WTC11 (cell line): ENCODE data around the gene SETD3.

Source experiments
- ATF2 ChIP-seq: sonication (generic); formaldehyde crosslinking; IDR thresholded peaks from 2 replicates; pipeline ENCODE4 v1.8.1; 2022; ENCODE audit warnings: low read depth, missing genetic modification reagents, borderline replicate concordance
- ELF4 ChIP-seq: sonication (generic); formaldehyde crosslinking; IDR thresholded peaks from 2 replicates; pipeline ENCODE4 v1.8.1; 2022; ENCODE audit warnings: low read depth, mild to moderate bottlenecking, moderate library complexity, missing genetic modification reagents
- JUN ChIP-seq: sonication (generic); formaldehyde crosslinking; IDR thresholded peaks from 2 replicates; pipeline ENCODE4 v1.8.0; 2023; ENCODE audit warnings: mild to moderate bottlenecking, missing genetic modification reagents
- NR2C2 ChIP-seq: sonication (generic); formaldehyde crosslinking; IDR thresholded peaks from 2 replicates; pipeline ENCODE4 v1.8.0; 2022; ENCODE audit warnings: mild to moderate bottlenecking, missing genetic modification reagents
- ZBTB21 ChIP-seq: sonication (generic); formaldehyde crosslinking; IDR thresholded peaks from 2 replicates; pipeline ENCODE4 v1.8.1; 2023; ENCODE audit warnings: mild to moderate bottlenecking, missing genetic modification reagents, borderline replicate concordance
- ZNF423 ChIP-seq: fragments of 250-450 bp; sonication (Bioruptor Pico); IDR thresholded peaks from 2 replicates; pipeline ENCODE4 v2.1.2; 2022; ENCODE audit warnings: mild to moderate bottlenecking, moderate library complexity
- TF ChIP-seq, protein P1 (sequence below): fragments of 200-600 bp; IDR thresholded peaks from 2 replicates; pipeline ENCODE4 v1.8.0; 2022; ENCODE audit warnings: antibody characterized with exemption
- TF ChIP-seq, protein P2 (sequence below): sonication (generic); formaldehyde crosslinking; IDR thresholded peaks from 2 replicates; pipeline ENCODE4 v1.8.0; 2023; ENCODE audit warnings: mild to moderate bottlenecking, missing genetic modification reagents
- TF ChIP-seq, protein P3 (sequence below): sonication (generic); formaldehyde crosslinking; IDR thresholded peaks from 2 replicates; pipeline ENCODE4 v1.8.1; 2022; ENCODE audit warnings: mild to moderate bottlenecking, missing genetic modification reagents, moderate library complexity, borderline replicate concordance

GRCh38 chr14:99466758-99467157, 13.9 kb downstream of the SETD3 start:
- TF ChIP-seq NR2C2 (CRISPR knock-in tag) (no peak), ZNF423 (CRISPR knock-in tag) (no peak), ELF4 (CRISPR knock-in tag) (no peak), JUN (CRISPR knock-in tag) (no peak), ZBTB21 (CRISPR knock-in tag) (no peak), ATF2 (CRISPR knock-in tag) (no peak)
- TF ChIP-seq, protein P1, sequence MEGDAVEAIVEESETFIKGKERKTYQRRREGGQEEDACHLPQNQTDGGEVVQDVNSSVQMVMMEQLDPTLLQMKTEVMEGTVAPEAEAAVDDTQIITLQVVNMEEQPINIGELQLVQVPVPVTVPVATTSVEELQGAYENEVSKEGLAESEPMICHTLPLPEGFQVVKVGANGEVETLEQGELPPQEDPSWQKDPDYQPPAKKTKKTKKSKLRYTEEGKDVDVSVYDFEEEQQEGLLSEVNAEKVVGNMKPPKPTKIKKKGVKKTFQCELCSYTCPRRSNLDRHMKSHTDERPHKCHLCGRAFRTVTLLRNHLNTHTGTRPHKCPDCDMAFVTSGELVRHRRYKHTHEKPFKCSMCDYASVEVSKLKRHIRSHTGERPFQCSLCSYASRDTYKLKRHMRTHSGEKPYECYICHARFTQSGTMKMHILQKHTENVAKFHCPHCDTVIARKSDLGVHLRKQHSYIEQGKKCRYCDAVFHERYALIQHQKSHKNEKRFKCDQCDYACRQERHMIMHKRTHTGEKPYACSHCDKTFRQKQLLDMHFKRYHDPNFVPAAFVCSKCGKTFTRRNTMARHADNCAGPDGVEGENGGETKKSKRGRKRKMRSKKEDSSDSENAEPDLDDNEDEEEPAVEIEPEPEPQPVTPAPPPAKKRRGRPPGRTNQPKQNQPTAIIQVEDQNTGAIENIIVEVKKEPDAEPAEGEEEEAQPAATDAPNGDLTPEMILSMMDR = no peak
- TF ChIP-seq, protein P2, sequence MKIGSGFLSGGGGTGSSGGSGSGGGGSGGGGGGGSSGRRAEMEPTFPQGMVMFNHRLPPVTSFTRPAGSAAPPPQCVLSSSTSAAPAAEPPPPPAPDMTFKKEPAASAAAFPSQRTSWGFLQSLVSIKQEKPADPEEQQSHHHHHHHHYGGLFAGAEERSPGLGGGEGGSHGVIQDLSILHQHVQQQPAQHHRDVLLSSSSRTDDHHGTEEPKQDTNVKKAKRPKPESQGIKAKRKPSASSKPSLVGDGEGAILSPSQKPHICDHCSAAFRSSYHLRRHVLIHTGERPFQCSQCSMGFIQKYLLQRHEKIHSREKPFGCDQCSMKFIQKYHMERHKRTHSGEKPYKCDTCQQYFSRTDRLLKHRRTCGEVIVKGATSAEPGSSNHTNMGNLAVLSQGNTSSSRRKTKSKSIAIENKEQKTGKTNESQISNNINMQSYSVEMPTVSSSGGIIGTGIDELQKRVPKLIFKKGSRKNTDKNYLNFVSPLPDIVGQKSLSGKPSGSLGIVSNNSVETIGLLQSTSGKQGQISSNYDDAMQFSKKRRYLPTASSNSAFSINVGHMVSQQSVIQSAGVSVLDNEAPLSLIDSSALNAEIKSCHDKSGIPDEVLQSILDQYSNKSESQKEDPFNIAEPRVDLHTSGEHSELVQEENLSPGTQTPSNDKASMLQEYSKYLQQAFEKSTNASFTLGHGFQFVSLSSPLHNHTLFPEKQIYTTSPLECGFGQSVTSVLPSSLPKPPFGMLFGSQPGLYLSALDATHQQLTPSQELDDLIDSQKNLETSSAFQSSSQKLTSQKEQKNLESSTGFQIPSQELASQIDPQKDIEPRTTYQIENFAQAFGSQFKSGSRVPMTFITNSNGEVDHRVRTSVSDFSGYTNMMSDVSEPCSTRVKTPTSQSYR (CRISPR knock-in tag) = no peak
- TF ChIP-seq, protein P3, sequence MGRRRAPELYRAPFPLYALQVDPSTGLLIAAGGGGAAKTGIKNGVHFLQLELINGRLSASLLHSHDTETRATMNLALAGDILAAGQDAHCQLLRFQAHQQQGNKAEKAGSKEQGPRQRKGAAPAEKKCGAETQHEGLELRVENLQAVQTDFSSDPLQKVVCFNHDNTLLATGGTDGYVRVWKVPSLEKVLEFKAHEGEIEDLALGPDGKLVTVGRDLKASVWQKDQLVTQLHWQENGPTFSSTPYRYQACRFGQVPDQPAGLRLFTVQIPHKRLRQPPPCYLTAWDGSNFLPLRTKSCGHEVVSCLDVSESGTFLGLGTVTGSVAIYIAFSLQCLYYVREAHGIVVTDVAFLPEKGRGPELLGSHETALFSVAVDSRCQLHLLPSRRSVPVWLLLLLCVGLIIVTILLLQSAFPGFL (CRISPR knock-in tag) = no peak
